HG02571 (cell line): ENCODE data around the gene TNS3.

Experiments
- ATAC-seq: cut with Tn5 transposase; IDR thresholded peaks from one replicate; pipeline ENCODE4 v1.9.1; 2021; ENCODE audit warnings: mild to moderate bottlenecking, moderate library complexity; ENCODE audit not compliant: unreplicated experiment

Gene TNS3

DNA sequence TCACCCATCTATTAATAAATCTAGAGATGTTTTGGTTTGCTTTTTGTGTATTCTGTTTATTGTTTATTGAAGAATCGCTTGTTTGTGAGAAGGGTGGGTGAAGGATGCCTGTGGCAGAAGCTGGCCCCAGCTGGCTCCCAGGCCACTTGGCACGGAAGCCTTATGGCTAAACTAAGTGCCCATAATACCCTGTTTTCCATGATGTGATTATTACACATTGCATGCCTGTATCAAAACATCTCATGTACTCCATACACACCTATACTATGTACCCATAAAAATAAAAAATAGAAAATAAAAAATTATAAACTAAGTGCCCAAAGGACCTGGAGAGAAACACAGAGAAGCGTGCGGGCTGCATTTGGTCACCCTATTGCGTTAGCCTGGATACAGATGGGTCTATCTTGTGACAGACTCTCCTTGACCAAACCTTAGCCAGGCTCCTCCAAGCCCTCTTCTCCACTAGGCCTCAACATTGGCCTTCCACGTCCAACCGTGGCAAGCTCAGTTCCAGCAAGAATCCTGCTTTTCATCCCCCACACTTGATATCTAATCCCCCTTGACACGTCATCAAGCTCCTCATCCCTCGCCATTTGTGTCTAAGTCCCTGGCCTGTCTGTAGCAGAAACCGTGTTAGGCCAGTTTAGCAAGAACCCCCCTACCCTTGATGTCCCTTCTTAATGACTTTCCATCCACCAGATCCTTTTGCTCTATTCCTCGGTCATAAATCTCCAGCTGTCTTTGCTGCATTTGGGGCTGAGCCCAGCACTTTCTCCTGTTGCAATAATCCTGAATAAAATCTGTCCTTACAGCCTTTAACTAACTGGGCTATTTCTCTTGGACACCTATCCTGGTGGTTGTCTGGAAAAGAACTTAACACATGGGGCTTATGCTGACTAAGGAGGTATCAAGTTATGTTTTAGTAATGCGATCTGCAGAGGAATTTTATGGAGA lies 245.2 kb downstream of the TNS3 start:
- no peak for ATAC-seq

DNA sequence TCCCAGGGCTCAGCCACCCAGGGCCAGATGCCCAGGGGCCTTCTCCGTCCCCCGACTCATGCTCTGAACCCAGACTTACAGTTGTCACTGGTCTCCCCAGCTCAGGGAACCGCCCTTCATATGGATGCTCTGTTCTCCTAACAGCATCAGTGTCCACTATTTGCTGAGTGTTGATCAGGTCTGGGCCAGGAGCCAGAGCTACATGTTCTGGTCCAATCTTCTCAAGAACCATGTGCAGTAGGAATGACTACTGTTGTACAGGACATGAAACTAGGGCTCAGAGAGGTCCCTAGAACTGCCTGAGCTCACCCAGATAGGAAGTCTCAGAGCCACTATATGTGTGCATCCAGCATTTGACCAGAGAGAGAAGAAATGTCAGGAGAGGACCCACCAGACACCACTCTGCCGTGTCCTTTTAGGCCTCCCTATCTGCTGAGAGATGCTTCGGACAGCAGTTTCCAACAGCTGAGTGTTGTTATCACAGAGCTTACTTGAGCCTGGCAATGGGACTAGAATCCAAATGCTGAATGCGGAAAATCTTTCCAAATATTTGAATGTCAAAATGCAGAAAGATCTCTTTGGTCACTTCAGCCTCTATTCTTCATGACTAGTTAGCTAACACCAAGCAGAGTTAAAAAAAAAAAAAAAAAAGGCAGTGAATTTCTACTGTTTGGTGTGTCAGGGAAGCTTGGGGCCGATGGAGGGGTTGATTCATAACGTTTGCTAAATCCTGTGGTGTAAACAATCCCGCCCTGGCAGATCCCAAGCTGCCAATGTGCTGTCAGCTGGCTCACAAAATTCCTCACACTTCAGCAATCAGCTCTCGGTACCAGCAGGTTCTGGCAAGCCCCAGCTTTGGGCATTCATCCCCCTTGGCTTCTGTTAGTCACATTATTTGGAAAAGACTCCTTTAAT lies 246.1 kb downstream of the TNS3 start:
- ATAC-seq: no peak

DNA sequence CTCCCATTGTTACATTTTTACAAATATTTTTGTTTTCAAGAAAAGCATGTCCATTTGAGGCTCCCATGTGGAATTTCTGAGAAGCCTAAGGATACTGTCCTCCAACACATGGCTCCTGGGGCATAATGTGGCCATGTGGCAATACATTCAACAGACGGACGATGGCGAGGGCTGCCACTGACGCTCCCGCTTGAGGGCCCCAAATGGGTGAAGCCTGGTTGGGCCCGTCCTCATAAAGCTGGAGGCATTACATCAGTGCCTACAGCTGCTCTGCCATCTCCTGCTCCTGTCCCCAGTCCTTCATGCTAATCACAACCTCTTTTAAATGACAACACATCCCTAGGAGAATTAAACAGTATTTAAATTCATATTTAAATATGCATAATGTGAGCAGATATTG lies 246.8 kb downstream of the TNS3 start:
- ATAC-seq: no peak

DNA sequence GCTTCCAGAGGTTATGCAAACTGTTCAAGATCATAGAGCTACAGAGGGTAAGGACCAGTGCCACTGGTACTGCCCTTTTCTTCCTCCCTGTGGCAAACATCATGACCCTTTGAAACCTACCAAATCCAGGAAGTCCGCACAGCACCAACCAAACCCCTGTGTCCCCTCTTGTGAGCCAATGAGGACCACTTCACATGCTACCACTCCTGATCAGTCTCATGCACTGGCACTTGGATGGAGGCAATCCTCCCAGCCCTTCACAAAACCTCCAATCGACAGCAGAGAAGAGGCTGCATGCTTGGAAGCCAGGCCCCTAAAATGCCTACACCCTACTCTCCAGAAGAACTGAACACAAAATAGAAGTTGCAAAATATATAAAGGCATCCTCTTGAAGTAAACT lies 248.0 kb downstream of the TNS3 start:
- ATAC-seq: no peak

DNA sequence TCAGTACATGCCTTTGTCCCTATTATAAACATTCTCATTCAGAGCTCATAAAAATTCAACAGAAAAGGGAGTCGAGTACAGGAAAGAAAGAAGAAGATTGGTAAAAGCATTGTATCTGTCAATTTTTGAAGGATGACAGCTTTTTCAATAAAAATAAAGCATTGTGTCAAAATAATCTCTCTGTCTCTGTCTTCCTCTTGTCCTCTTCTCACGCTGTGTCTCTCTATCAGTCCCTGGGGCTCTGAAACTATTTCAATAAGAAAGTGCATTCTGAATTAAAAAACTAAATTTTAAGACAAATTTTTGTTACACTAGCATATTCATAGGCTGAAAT lies 248.4 kb downstream of the TNS3 start:
- no peak for ATAC-seq

DNA sequence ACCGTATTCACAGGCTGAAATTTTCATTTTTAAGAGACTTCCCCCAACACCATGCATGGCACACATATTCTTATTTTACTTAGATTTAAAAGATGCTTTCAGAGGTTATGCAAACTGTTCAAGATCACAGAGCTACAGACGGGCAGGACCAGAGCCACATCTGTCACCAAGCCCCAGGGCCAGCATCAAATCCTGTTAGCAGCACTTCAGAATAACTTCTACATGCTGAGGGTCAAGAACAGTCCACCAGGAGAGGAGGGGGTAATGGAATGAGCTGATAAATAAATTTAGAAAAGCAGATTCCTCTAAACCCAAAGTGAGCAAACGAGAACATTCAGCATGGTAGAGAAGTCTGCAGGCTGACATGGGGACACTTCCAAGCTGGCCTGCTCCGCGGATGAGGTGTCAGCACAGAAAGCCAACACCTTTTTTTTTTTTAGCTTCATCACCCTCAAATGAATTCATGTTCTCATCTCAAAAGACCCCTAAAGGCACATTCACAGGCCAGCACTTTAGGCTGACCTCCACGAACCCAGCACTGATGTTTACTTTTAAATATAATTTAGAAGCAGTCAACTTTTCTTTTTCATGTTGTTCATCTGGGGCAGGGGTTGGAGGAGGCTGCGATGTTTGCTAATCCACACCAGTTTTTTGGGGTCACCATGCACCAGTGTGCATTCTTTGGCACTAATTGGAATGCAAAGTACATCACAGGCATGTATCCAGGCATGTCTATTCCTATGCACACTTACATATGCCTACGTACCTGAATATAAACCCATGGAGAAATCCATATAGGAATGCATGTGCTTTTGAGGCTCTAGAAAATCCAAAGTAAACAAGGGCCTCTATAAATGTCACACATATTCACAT lies 249.0 kb downstream of the TNS3 start:
- no peak for ATAC-seq

DNA sequence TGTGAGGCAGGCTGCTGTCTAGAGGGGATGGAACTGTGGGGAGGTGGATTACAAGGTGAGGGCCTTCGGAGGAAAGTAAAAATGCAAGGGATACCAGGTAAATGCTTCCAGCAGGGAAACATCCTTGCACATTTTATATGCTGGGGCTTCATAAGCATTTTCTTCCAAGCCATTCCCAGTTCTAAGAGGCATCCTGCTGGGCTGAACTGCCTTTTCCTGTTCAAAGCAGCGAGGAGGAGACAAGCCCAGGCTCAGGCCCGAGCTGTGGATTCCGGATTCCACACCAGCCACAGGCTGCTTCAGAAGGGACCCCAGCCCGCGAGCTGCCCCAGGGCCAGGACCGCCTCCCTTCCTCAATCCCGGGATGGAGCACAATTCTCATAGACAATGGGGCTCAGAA lies 249.7 kb downstream of the TNS3 start:
- ATAC-seq: no peak

DNA sequence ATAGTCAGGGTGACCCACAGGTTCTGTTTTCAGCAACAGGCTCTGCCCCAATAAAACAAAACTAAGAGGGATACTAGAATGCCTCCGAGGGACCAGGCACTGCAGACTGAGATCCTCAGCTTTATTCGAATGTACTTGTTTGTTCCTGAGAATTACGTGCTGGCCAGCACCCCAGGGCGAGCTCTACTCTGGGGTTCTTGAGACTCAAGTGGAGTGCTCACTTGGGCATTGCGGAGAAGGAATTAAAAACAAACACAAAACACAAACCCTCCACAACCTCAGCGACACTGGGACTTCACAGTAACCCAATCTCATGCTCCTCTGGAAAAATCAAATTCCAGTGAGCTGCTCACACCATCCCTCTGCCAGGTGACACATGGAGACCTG lies 250.7 kb downstream of the TNS3 start:
- no peak for ATAC-seq

DNA sequence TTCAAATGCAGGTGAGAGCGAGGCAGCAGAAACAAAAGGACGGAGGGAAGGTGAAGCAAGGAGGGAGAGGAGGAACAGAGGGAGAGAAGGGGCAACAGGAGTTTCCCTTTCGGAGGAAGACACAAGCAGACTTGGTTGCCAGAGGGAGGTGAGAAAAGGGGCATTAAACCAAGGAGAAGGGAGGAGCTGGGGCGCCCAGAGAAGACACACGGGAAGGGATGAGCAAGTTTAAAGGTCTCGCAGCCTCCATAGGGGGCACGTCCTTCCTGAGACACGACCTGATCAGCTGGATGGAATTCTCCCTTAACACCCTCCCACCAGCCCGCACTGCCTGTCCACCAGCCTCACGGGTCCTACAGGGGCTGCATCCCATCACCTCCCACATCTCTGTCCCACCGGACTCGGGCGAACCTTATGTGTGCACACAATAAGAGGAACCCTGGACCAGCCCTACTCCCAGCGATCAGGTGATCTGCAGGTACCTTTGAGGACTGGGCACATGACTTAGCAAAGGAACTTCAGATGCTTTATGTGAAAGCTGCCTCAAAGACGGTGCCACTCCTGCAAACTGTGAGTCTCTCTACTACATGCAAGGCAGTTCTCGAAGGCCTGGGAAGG lies 251.2 kb downstream of the TNS3 start:
- ATAC-seq: no peak

DNA sequence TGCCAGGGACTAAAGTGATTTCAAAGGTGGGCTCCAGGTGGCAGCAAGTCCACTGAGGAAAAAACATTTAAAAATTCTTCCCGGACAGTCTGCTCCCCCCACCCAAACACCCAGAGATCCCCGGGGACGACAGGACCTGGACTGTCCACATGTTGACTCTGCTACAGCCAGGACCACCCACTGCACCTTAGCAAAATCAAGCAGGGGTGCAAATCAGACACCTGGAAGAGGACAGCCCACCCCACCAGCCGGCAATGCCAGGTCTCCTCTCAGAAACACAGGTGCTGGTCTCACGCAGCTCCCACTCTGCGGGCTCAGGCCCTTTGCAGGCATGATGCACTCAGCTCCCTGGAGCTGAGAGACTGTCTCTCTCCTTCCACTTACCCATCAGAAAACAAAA lies 251.9 kb downstream of the TNS3 start:
- ATAC-seq: no peak

DNA sequence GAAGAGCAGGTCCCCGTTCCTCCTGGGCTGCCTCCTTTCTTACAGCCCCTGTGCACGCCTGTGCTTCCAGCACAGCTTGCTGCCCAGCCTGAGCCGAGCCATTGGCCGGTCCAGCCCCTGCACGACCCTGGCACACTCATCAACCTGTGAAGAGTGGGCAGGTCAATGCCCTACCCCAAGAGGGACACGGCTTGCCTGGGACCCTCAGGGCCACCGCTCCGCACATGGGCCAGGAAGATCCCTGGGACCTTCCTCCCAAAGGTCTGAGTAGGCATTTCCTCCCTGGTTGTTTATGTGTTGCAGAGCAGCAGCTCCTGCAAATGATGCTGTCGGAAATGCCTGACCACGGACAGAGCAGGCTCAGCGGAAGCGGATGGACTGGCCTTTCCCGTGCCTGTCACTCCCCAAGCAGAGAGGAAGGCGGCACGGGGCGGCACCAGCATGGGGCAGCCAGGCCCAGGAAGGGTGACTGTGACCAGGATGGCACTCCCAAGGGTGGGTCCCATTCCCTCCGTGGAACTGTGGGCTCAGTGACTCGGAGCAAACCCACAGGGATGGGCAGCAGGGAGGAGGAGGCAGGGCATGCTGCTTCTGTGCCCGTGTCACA lies 252.5 kb downstream of the TNS3 start:
- ATAC-seq: no peak

DNA sequence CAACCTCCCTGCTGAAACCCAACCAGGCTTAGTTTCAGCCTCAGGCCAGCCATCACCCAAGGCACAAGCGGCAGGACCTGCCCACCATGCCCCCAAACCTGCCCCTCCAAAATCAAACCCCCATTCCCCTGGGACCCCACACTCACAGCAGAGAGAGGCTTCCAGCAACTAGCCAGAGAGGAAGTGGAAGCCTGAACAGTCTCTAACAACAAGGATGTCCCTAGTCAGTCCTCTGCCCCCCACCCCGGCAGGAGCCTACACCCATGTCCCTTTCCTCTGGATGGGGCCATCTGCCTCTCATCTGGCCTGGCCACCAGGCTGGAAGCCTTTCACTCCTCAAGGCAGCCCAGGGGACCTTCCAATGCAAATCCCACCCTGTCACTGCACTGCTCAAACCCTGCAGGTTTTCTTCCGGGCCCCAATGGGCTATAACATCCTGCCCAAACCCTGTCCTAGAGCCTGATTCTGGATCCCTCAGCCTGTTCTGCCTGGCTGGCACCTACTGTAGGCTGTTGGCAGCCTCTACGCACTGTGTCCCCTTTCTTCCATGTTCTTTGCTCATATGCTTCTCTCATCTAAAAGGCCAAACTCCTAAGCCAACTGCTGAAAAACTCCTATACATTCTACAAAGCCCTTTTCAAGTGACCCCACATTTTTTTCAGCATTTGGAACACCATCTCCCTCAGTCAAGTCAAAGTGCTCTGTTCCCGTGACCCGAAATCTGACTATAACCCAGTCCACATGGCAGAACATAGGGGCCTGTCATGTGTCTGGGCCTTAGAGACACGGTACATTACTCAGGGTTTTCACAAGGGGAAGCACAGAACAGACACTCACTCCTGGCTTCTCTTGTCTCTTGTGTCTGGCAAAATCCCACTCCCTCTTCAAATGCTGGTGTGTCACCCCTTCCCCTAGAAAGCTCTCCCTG lies 253.3 kb downstream of the TNS3 start:
- ATAC-seq: no peak

DNA sequence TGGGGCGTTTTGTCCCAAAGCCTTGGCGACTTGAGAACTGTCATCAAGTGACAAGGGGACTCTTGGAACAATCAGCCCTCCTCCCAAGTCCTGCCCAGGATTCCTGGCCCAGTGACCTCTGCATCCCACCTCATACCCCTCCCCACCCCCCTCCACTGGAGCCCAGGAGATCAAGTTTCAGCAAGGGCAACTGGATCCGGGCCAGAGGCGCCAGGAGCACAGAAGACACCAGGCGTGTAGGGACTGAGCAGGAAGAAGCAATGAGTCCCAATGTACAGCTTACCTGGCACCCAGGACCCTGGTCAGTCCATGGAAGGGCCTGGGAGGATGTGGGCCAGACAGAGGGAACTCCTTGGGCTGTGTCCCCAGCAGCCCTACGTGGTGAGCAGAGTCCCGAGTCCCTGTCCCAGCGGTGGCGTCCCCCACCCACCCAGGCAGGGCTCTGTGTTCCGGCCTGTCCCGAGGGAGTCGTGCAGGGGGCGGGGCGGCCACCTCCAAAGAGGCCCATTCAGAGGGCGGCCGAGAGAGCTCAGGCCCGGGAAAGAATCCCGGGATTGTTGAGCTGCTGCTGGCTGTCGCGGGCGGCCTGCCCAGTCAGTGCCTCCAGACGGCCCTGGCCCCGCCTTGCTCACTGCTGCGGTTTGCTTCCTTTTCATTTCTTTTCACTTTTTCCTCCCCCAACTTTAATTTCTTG lies 254.1 kb downstream of the TNS3 start:
- no peak for ATAC-seq

DNA sequence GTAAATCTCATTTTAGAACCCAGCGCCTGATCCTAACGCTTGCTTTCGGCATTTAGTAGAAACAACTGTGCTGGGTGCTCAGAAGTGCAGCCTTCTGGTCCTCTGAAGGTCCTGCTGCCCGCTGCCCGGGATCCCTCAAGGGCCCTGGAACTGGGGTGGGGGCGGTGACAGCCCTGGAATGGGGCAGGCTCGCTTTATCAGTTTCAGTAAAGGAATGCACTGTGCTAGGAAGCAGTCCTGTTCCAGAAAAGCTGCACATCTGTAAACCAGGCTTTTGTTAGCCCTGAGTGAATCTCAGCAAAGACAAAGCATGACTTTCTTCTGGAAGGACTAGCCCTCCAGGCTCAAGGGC lies 254.6 kb downstream of the TNS3 start:
- no peak for ATAC-seq

DNA sequence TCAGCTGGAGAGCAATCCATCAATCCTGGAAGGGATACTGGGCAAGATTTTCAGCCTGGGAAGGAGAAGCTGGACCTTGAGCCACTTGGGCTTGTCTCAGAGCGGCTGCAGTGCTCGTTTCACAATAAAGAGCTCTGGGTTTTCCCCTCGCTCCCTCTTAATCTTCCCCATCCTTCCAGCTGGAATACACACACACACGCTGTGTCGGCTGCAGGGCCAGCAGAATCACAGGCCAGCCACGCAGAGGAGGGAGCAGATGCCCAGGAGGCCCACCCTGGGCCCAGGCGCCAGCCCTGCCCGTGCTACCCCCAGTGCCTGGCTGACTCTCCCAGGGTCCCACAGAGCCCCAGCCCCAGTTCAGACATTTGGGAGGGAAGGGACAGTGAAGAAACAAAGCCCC lies 255.1 kb downstream of the TNS3 start:
- ATAC-seq: no peak

DNA sequence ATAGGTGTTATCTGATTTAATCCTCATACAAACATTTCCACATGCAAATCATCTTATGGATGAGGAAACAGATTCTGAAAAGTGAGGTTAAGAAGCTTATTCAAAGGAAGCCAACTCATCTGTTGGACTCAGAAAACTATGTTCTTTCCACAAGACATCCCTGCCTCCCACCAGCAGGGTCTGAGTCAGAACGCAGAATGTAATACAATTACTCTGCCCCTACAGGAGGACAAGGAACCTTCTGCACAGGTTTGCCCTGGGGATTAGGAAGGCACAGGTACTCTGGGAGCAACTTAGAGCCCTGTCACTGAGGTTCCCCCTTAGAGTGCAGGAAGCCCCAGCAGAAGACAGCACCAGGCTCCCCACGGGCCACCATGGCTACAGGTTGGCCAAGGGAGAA lies 255.7 kb downstream of the TNS3 start:
- ATAC-seq: no peak

DNA sequence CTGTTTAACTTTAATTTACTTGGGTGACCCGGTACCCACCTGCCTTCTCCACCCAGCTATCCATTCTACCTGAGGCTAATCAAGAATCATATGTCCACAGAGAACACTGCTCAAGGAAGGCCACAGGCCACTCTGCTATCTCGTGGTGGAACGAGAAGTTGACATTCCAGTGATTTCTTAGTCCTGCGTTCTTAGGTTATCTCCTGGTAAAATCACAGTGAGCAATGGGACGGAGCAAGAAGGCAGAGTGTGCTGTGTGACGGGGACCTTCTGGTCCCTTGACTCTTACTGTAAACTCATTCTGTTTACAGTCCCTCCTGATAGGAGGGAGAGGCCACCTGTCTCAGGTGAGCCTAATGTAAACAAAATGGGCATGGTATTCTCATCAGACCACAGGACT lies 256.6 kb downstream of the TNS3 start:
- ATAC-seq: no peak

DNA sequence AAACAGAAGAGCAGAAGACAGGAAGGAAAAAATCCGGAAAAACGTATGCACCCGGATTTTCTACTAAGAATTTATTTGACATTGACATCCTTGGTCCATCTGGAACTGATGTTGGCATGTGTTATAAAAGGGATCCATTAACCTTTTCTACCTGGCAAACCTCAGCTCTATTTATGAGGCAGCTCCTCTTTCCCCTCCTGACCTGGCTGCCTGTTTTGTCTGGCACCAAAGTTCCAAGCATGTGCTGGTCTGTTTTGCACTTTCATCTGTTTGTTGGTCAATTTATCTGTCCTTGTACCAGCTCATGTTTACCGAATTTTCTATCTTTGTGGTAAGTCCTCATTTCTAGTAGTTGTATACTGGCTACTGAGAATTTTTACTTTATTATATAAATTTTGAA lies 258.0 kb downstream of the TNS3 start:
- no peak for ATAC-seq

DNA sequence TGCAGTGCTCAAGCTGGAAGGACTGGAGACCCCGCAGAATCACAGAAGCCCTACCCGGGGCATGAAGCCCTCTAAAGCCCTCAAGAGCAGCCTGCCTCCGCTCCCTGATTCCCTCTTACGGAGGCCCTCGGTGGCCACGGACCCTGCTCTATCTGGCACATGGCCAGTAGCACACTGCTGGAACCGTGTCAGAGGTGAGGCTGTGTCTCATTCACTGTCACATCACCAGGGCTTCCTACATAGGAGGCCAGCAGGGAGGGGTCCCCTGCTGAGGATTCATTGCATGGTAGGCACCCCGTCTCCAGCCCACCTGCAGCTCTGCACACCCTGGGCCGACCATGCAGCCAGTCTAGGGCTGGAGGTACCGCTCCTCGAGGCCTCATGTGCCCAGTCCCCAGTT lies 259.2 kb downstream of the TNS3 start:
- no peak for ATAC-seq
